Naive thymus-derived CD4-positive, alpha-beta T cell (primary cell): ENCODE data around the gene DIMT1. TPM values are rescaled to one million over a fixed set of nuclear protein-coding genes. Genes with fewer than 3 reads are reported as not detected.

Source experiments
- ATAC-seq: fragments of 150-1000 bp; cut with Tn5 transposase; 2 replicates; pipeline ENCODE4 v1.10.0; 2021; ENCODE audit warnings: mild to moderate bottlenecking, moderate library complexity
- CTCF ChIA-PET: fragments of 350-600 bp; sonication (Branson Sonifier 250); formaldehyde crosslinking; loops from one replicate; lab custom pipeline; 2021; ENCODE audit warnings: antibody characterized with exemption; lab: Charles Lee
- POLR2A ChIA-PET: fragments of 350-600 bp; sonication (Branson Sonifier 250); formaldehyde crosslinking; loops from one replicate; lab custom pipeline; 2021; ENCODE audit warnings: antibody characterized with exemption, inconsistent platforms; lab: Charles Lee
- DNase-seq, 9 donors: peaks; one replicate each; pipeline versions ENCODE4 v3.0.0 to v3.0.0-alpha.2; 2020 to 2022; ENCODE audit warnings: mixed read lengths in 1 of 9
- H3K27ac ChIP-seq: one replicate; pipeline ENCODE4 v1.7.0; 2013; ENCODE audit warnings: mild to moderate bottlenecking, low read depth, low read length, moderate library complexity
- H3K27me3 ChIP-seq, 2 donors: one replicate each; pipeline ENCODE4 v1.7.0; 2013; ENCODE audit warnings: low read length in 2 of 2, mild to moderate bottlenecking in 2 of 2, moderate library complexity in 2 of 2; ENCODE audit not compliant: control insufficient read depth in 2 of 2, insufficient read depth in 2 of 2
- H3K36me3 ChIP-seq, 3 experiments: 1 replicate in 2 of 3; 2 replicates in 1 of 3; pipeline ENCODE4 v1.7.0; 2013; ENCODE audit warnings: low read length in 3 of 3, mild to moderate bottlenecking in 3 of 3, moderate library complexity in 1 of 3; ENCODE audit not compliant: insufficient read depth in 3 of 3, control insufficient read depth in 2 of 3
- H3K4me1 ChIP-seq, 2 donors: one replicate each; pipeline ENCODE4 v1.7.0; 2013; ENCODE audit warnings: low read length in 2 of 2, mild to moderate bottlenecking in 2 of 2, moderate library complexity in 1 of 2; ENCODE audit not compliant: control insufficient read depth in 2 of 2, insufficient read depth in 2 of 2
- H3K4me3 ChIP-seq: 2 replicates; pipeline ENCODE4 v1.7.0; 2013; ENCODE audit warnings: mild to moderate bottlenecking, low read length
- H3K9me3 ChIP-seq, 3 experiments: 1 replicate in 2 of 3; 2 replicates in 1 of 3; pipeline ENCODE4 v1.7.0; 2013; ENCODE audit warnings: low read length in 3 of 3; ENCODE audit not compliant: control insufficient read depth in 2 of 3
- H3K27ac Mint-ChIP-seq, 9 donors: one replicate each; pipeline ENCODE4 v1.8.0; 2020 to 2022; ENCODE audit warnings: mixed read lengths in 9 of 9, mild to moderate bottlenecking in 8 of 9, moderate library complexity in 5 of 9, inconsistent platforms in 2 of 9
- H3K27me3 Mint-ChIP-seq, 5 donors: one replicate each; pipeline ENCODE4 v1.8.0; 2021 to 2022; ENCODE audit warnings: mixed read lengths in 5 of 5, mild to moderate bottlenecking in 1 of 5
- H3K36me3 Mint-ChIP-seq, 5 donors: one replicate each; pipeline ENCODE4 v1.8.0; 2020 to 2022; ENCODE audit warnings: mixed read lengths in 5 of 5, mild to moderate bottlenecking in 3 of 5, inconsistent platforms in 1 of 5
- H3K4me1 Mint-ChIP-seq, 7 donors: one replicate each; pipeline ENCODE4 v1.8.0; 2020 to 2022; ENCODE audit warnings: mixed read lengths in 7 of 7, mild to moderate bottlenecking in 3 of 7, inconsistent platforms in 1 of 7
- H3K4me3 Mint-ChIP-seq, 10 donors: one replicate each; pipeline ENCODE4 v1.8.0; 2020 to 2022; ENCODE audit warnings: mild to moderate bottlenecking in 10 of 10, mixed read lengths in 10 of 10, moderate library complexity in 6 of 10, inconsistent platforms in 2 of 10
- H3K9me3 Mint-ChIP-seq, 11 donors: one replicate each; pipeline ENCODE4 v1.8.0; 2020 to 2022; ENCODE audit warnings: mixed read lengths in 11 of 11, mild to moderate bottlenecking in 4 of 11, inconsistent platforms in 1 of 11, moderate library complexity in 1 of 11
- intact Hi-C, 2 donors: fragments of 100-400 bp; cut with micrococcal nuclease; formaldehyde crosslinking; loops; one replicate each; pipeline ENCODE4 v1.15.1; 2023
- polyA plus RNA-seq, 2 donors: library from polyadenylated mRNA; unstranded; fragments of 300-500 nt; fragmentation: Illumina TruSeq; gene quantifications; one replicate each; pipeline ENCODE4 v1.2.3, GENCODE V29; 2021
- total RNA-seq, 6 experiments: library from RNA in 5 of 6; stranded (reverse) in 5 of 6; gene quantifications; 1 replicate in 5 of 6; 2 replicates in 1 of 6; pipeline ENCODE4 v1.2.3 and lab custom pipeline; 2021 to 2026

Gene DIMT1
- total RNA-seq = 10 to 100 TPM; 18.3 to 28.8 (median 21.3) TPM
- polyA plus RNA-seq = 10 to 100 TPM; 47.3 to 60.6 TPM
- total RNA-seq (lab: John Stamatoyannopoulos, UW) = 27.1 reads per million, percentile 57 among the genes with 10 or more reads in this experiment

- Histone ChIP-seq H3K27me3 (no peaks in the 10 kb centered on the region), H3K4me1 (peaks cover 12 to 13% of the 10 kb centered on the region in 2 donors), H3K36me3 (peaks cover 0 to 15% (median 4%) of the 10 kb centered on the region in 3 experiments), H3K4me3 (peak within 1 kb of the TSS; percentile 99), H3K27ac (peak within 1 kb of the TSS; percentile 89), H3K9me3 (no peaks in the 10 kb centered on the region)
- Mint-ChIP-seq H3K9me3 (no peaks in the 10 kb centered on the region), H3K4me1 (peaks cover 21 to 38% (median 35%) of the 10 kb centered on the region in 7 donors), H3K27ac (peak within 1 kb of the TSS; percentile 87 to 98 (median 94)), H3K27me3 (no peaks in the 10 kb centered on the region), H3K36me3 (peaks cover 0 to 17% (median 9%) of the 10 kb centered on the region in 5 donors), H3K4me3 (peak within 1 kb of the TSS; percentile 93 to 100 (median 98))
- intact Hi-C loops = loop anchor here (1.0 to 10.0 kb wide), 9 partner anchors 9 to 1459 kb away; partner anchors contain the start of genes IPO11 (in 2 of the 2), KIF2A (in 2 of the 2), ERCC8 (in 1 of the 2) and LRRC70 (in 1 of the 2)
- POLR2A ChIA-PET = interaction anchor here (0.5 to 3.8 kb wide), 17 partner anchors 9 to 1125 kb away, joined by 3 to 54 read pairs (median 3); partner anchors contain the start of genes IPO11, KIF2A, LRRC70 and ZSWIM6
- peak; percentile 79 to 92 (median 90) for DNase-seq
- CTCF ChIA-PET = interaction anchor here (0.7 to 2.1 kb wide), 4 partner anchors 8 to 179 kb away, joined by 3 to 8 read pairs (median 7); partner anchors contain the start of gene IPO11
- ATAC-seq = peak; percentile 99
Measured at GRCh38 chr5:62403411-62404250, at the start of gene DIMT1. TSS of gene DIMT1 (minus strand) at chr5:62403905. CDS start at chr5:62403772, 133 bp downstream.

- no peak for ATAC-seq
- peaks cover 0 to 2% (median 0%) of the 10 kb centered on the region in 7 donors for H3K4me1 Mint-ChIP-seq
- Histone ChIP-seq H3K27me3 (no peaks in the 10 kb centered on the region), H3K4me1 (no peaks in the 10 kb centered on the region), H3K27ac (no peak overlapping the region), H3K9me3 (no peaks in the 10 kb centered on the region), H3K36me3 (peaks cover 0 to 34% (median 0%) of the 10 kb centered on the region in 3 experiments), H3K4me3 (no peak overlapping the region)
- no peaks in the 10 kb centered on the region for H3K9me3 Mint-ChIP-seq
- no peak for DNase-seq
- H3K4me3 Mint-ChIP-seq = no peak overlapping the region
- peaks cover 3 to 37% (median 18%) of the 10 kb centered on the region in 5 donors for H3K36me3 Mint-ChIP-seq
- POLR2A ChIA-PET = no interaction called here
- intact Hi-C loops = no loop called here
- no peaks in the 10 kb centered on the region for H3K27me3 Mint-ChIP-seq
- H3K27ac Mint-ChIP-seq = no peak overlapping the region
- CTCF ChIA-PET = interaction anchor here (1.6 kb wide), 1 partner anchor 10 kb away, joined by 3 read pairs; no protein-coding TSS in a partner anchor
Measured at GRCh38 chr5:62450259-62450658, 46.6 kb upstream of the DIMT1 start.

- peaks cover 0 to 29% (median 15%) of the 10 kb centered on the region in 5 donors for H3K36me3 Mint-ChIP-seq
- Histone ChIP-seq H3K9me3 (no peaks in the 10 kb centered on the region), H3K27ac (no peak overlapping the region), H3K4me1 (no peaks in the 10 kb centered on the region), H3K27me3 (no peaks in the 10 kb centered on the region), H3K4me3 (no peak overlapping the region), H3K36me3 (peaks cover 0 to 30% (median 0%) of the 10 kb centered on the region in 3 experiments)
- intact Hi-C loops = no loop called here
- no peak for DNase-seq
- no peaks in the 10 kb centered on the region for H3K9me3 Mint-ChIP-seq
- ChIA-PET CTCF (no interaction called here), POLR2A (no interaction called here)
- peaks cover 0 to 3% (median 0%) of the 10 kb centered on the region in 7 donors for H3K4me1 Mint-ChIP-seq
- no peaks in the 10 kb centered on the region for H3K27me3 Mint-ChIP-seq
- no peak for ATAC-seq
- H3K4me3 Mint-ChIP-seq = no peak overlapping the region
- no peak overlapping the region for H3K27ac Mint-ChIP-seq
Measured at GRCh38 chr5:62448528-62448927, 44.8 kb upstream of the DIMT1 start.

- no peak overlapping the region for H3K27ac ChIP-seq
- H3K4me1 ChIP-seq = no peaks in the 10 kb centered on the region
- Mint-ChIP-seq H3K36me3 (peaks cover 0 to 15% (median 0%) of the 10 kb centered on the region in 5 donors), H3K4me1 (peaks cover 8 to 47% (median 36%) of the 10 kb centered on the region in 7 donors), H3K4me3 (no peak overlapping the region), H3K9me3 (no peaks in the 10 kb centered on the region), H3K27ac (peak overlapping the region in 2 of 9 donors; percentile 17 to 55), H3K27me3 (no peaks in the 10 kb centered on the region)
- intact Hi-C loops = no loop called here
- ChIA-PET POLR2A (interaction anchor here (0.6 to 1.1 kb wide), 2 partner anchors 29 to 77 kb away, joined by 3 read pairs; partner anchors contain the start of gene DIMT1), CTCF (no interaction called here)
- DNase-seq = no peak
- H3K27me3 ChIP-seq = no peaks in the 10 kb centered on the region
- H3K36me3 ChIP-seq = no peaks in the 10 kb centered on the region
- peak; percentile 36 for ATAC-seq
- no peak overlapping the region for H3K4me3 ChIP-seq
- H3K9me3 ChIP-seq = no peaks in the 10 kb centered on the region
Measured at GRCh38 chr5:62432621-62433064, 28.9 kb upstream of the DIMT1 start.

- no peak overlapping the region for H3K4me3 Mint-ChIP-seq
- Histone ChIP-seq H3K4me1 (no peaks in the 10 kb centered on the region), H3K9me3 (no peaks in the 10 kb centered on the region), H3K27ac (no peak overlapping the region), H3K36me3 (no peaks in the 10 kb centered on the region), H3K27me3 (no peaks in the 10 kb centered on the region), H3K4me3 (no peak overlapping the region)
- H3K9me3 Mint-ChIP-seq = no peaks in the 10 kb centered on the region
- ChIA-PET CTCF (no interaction called here), POLR2A (interaction anchor here (0.6 to 1.1 kb wide), 2 partner anchors 29 to 76 kb away, joined by 3 read pairs; partner anchors contain the start of gene DIMT1)
- ATAC-seq = peak; percentile 60
- intact Hi-C loops = no loop called here
- peaks cover 0 to 13% (median 0%) of the 10 kb centered on the region in 5 donors for H3K36me3 Mint-ChIP-seq
- H3K4me1 Mint-ChIP-seq = peaks cover 8 to 49% (median 38%) of the 10 kb centered on the region in 7 donors
- H3K27ac Mint-ChIP-seq = peak overlapping the region in 2 of 9 donors; percentile 17 to 20
- DNase-seq = no peak
- no peaks in the 10 kb centered on the region for H3K27me3 Mint-ChIP-seq
Measured at GRCh38 chr5:62431735-62432620, 28.3 kb upstream of the DIMT1 start.

- CTCF ChIA-PET = no interaction called here
- no peak for DNase-seq
- peaks cover 6 to 56% (median 39%) of the 10 kb centered on the region in 7 donors for H3K4me1 Mint-ChIP-seq
Measured at GRCh38 chr5:62424763-62425162, 21.1 kb upstream of the DIMT1 start.

More at GRCh38 chr5:62424763-62425162, 21.1 kb upstream of the DIMT1 start:
- H3K27ac ChIP-seq = no peak overlapping the region
- H3K9me3 ChIP-seq = no peaks in the 10 kb centered on the region
- Mint-ChIP-seq H3K9me3 (no peaks in the 10 kb centered on the region), H3K36me3 (peaks cover 0 to 18% (median 5%) of the 10 kb centered on the region in 5 donors), H3K27ac (no peak overlapping the region), H3K4me3 (no peak overlapping the region), H3K27me3 (no peaks in the 10 kb centered on the region)
- H3K4me1 ChIP-seq = no peaks in the 10 kb centered on the region
- POLR2A ChIA-PET = no interaction called here
- H3K4me3 ChIP-seq = no peak overlapping the region
- no peak for ATAC-seq
- H3K27me3 ChIP-seq = no peaks in the 10 kb centered on the region
- H3K36me3 ChIP-seq = no peaks in the 10 kb centered on the region
- intact Hi-C loops = no loop called here
